K562 (cell line): ENCODE measurements around the gene STK11. TPM values are rescaled to one million over a fixed set of nuclear protein-coding genes. Genes with fewer than 3 reads are reported as not detected.

ENCODE experiments used
- CBX5 ChIP-seq: IDR thresholded peaks from 2 replicates; pipeline ENCODE4 v1.6.1; 2014; ENCODE audit warnings: low read depth, borderline replicate concordance
- GABPB1 ChIP-seq: sonication (generic); formaldehyde crosslinking; IDR thresholded peaks from 2 replicates; pipeline ENCODE4 v1.8.0; 2022; ENCODE audit warnings: mild to moderate bottlenecking, missing genetic modification reagents
- KLF13 ChIP-seq: fragments of 450-650 bp; IDR thresholded peaks from 2 replicates; pipeline ENCODE4 v1.6.1; 2016; ENCODE audit warnings: missing genetic modification characterization, low read depth, mild to moderate bottlenecking, missing compliant biosample characterization, moderate library complexity, borderline replicate concordance
- NCOA6 ChIP-seq: fragments of 450-650 bp; IDR thresholded peaks from 2 replicates; pipeline ENCODE4 v1.6.1; 2017; ENCODE audit warnings: mild to moderate bottlenecking
- RBM39 ChIP-seq: fragments of 200-400 bp; formaldehyde crosslinking; optimal IDR thresholded peaks from 2 replicates; pipeline ENCODE3; 2018; ENCODE audit warnings: low read depth, low read length
- SRSF3 ChIP-seq: fragments of 200-400 bp; formaldehyde crosslinking; IDR thresholded peaks from 2 replicates; pipeline ENCODE4 v1.6.1; 2016; ENCODE audit warnings: mild to moderate bottlenecking, low read length, moderate library complexity; ENCODE audit not compliant: insufficient read depth
- TBL1XR1 ChIP-seq, 2 experiments: IDR thresholded peaks; 2 replicates each; pipeline ENCODE4 v1.6.1; 2012; ENCODE audit warnings: improper control_type of control experiment in 2 of 2, low read length in 2 of 2, mild to moderate bottlenecking in 1 of 2
- TSC22D4 ChIP-seq: fragments of 450-650 bp; IDR thresholded peaks from 2 replicates; pipeline ENCODE4 v1.6.1; 2016; ENCODE audit warnings: missing genetic modification characterization, missing biosample characterization, control low read depth
- ZBTB1 ChIP-seq: sonication (generic); formaldehyde crosslinking; IDR thresholded peaks from 2 replicates; pipeline ENCODE4 v1.8.1; 2023; ENCODE audit warnings: missing genetic modification reagents, low read depth, mild to moderate bottlenecking, borderline replicate concordance
- ZNF282 ChIP-seq: sonication (generic); formaldehyde crosslinking; IDR thresholded peaks from 2 replicates; pipeline ENCODE4 v1.8.1; 2023; ENCODE audit warnings: missing genetic modification reagents
- ZNF354B ChIP-seq: fragments of 250-450 bp; sonication (Bioruptor Pico); IDR thresholded peaks from 2 replicates; pipeline ENCODE4 v1.4.0; 2020
- ZNF766 ChIP-seq: fragments of 200-800 bp; sonication (Bioruptor generic); conservative IDR thresholded peaks from 2 replicates; pipeline ENCODE4 v1.6.1; 2016; ENCODE audit warnings: missing genetic modification characterization, missing compliant biosample characterization
- polyA plus RNA-seq, 8 experiments: library from polyadenylated mRNA; depleted of rRNA in 4 of 8; stranded (reverse) in 5 of 8; unstranded in 3 of 8; fragments of >200 nt; fragmentation: Nextera tagmentation in 2 of 8; fragmentation: Illumina TruSeq in 1 of 8; extraction: Ambion mirVana in 2 of 8; extraction: Trizol in 1 of 8; gene quantifications; 2 replicates each; pipeline versions ENCODE4 v1.2.1 to v1.2.3, GENCODE V29; 2011 to 2014; ENCODE audit warnings: inconsistent platforms in 1 of 8, missing spikeins in 1 of 8
- total RNA-seq, 7 experiments: library from RNA; depleted of rRNA in 6 of 7; stranded (reverse); fragments of >200 nt in 6 of 7; fragmentation: Illumina TruSeq in 2 of 7; extraction: Trizol in 2 of 7; gene quantifications; 2 replicates each; pipeline versions ENCODE4 v1.2.1 to v1.2.3, GENCODE V29; 2011 to 2021; ENCODE audit warnings: low replicate concordance in 1 of 7
- TF ChIP-seq, protein P1 (sequence below): sonication (generic); formaldehyde crosslinking; IDR thresholded peaks from 2 replicates; pipeline ENCODE4 v1.8.0; 2023; ENCODE audit warnings: mild to moderate bottlenecking, missing genetic modification reagents
- TF ChIP-seq, protein P2 (sequence below): fragments of 250-450 bp; sonication (Bioruptor Pico); IDR thresholded peaks from 2 replicates; pipeline ENCODE4 v1.6.1; 2021; ENCODE audit warnings: mild to moderate bottlenecking
- TF ChIP-seq, protein P3 (sequence below): fragments of 250-450 bp; sonication (Bioruptor Pico); IDR thresholded peaks from 2 replicates; pipeline ENCODE4 v1.8.0; 2022; ENCODE audit warnings: inconsistent platforms, mild to moderate bottlenecking, moderate library complexity, borderline replicate concordance
- TF ChIP-seq, protein P4 (sequence below): fragments of 250-450 bp; sonication (Bioruptor Pico); IDR thresholded peaks from 2 replicates; pipeline ENCODE4 v1.9.0; 2021; ENCODE audit warnings: mild to moderate bottlenecking
- TF ChIP-seq, protein P5 (sequence below): fragments of 150-350 bp; IDR thresholded peaks from 2 replicates; pipeline ENCODE4 v1.6.1; 2014; ENCODE audit warnings: low read depth, mild to moderate bottlenecking, low read length, borderline replicate concordance

Gene STK11
- total and polyA plus RNA-seq, 9 of the 15 experiments (the other 6 are each of a cell fraction or from before 2014, with no cell fraction given) = 0.15 to 96.5 (median 31.7) TPM

DNA sequence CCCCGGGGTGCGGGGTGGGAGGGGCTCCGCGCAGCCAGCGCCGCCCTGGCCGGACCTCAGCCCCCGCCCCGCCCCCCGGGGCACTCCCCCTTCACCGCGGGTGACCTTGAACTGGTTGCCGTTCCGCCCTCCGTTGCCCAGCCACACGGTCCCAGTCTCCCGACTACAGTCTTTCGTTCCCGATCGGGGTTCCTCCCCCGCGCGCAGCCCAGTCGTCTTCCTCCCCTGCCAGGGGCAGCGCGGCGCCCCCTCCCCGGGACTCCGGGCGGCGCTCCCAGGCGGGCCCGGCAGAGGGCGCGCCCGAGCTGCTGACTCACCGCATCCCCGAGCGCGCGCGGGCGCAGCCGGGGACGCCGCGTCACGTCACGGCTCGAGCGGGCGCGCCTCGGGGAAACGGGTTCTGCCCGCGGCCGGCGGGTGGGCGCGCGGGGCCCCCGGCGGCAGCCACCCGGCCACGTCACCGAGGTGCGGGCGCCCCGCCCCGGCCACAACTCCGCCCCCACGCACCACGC lies 43.3 kb downstream of the STK11 start (continued):
- TF ChIP-seq, protein P1, sequence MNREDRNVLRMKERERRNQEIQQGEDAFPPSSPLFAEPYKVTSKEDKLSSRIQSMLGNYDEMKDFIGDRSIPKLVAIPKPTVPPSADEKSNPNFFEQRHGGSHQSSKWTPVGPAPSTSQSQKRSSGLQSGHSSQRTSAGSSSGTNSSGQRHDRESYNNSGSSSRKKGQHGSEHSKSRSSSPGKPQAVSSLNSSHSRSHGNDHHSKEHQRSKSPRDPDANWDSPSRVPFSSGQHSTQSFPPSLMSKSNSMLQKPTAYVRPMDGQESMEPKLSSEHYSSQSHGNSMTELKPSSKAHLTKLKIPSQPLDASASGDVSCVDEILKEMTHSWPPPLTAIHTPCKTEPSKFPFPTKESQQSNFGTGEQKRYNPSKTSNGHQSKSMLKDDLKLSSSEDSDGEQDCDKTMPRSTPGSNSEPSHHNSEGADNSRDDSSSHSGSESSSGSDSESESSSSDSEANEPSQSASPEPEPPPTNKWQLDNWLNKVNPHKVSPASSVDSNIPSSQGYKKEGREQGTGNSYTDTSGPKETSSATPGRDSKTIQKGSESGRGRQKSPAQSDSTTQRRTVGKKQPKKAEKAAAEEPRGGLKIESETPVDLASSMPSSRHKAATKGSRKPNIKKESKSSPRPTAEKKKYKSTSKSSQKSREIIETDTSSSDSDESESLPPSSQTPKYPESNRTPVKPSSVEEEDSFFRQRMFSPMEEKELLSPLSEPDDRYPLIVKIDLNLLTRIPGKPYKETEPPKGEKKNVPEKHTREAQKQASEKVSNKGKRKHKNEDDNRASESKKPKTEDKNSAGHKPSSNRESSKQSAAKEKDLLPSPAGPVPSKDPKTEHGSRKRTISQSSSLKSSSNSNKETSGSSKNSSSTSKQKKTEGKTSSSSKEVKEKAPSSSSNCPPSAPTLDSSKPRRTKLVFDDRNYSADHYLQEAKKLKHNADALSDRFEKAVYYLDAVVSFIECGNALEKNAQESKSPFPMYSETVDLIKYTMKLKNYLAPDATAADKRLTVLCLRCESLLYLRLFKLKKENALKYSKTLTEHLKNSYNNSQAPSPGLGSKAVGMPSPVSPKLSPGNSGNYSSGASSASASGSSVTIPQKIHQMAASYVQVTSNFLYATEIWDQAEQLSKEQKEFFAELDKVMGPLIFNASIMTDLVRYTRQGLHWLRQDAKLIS (CRISPR knock-in tag) = peak; percentile 66; the same call in 1 of the 2 replicates
- TF ChIP-seq KLF13 (tag) (peak; percentile 80), SRSF3 (no peak), NCOA6 (no peak), GABPB1 (CRISPR knock-in tag) (peak; percentile 3; the same call in 1 of the 2 replicates), CBX5 (no peak), ZNF766 (CRISPR knock-in tag) (peak; percentile 13; the same call in 1 of the 2 replicates), ZNF354B (CRISPR knock-in tag) (no peak), TSC22D4 (tag) (no peak), ZBTB1 (CRISPR knock-in tag) (no peak), TBL1XR1 (IDR thresholded peaks at IDR 0.05; ENCODE audit: low read length in 2 of 2) (0 out of 4 replicates have a peak, but pooled peaks of 1 of the 2 experiments have one; percentile 13), ZNF282 (no peak), RBM39 (no peak)
- TF ChIP-seq, protein P2, sequence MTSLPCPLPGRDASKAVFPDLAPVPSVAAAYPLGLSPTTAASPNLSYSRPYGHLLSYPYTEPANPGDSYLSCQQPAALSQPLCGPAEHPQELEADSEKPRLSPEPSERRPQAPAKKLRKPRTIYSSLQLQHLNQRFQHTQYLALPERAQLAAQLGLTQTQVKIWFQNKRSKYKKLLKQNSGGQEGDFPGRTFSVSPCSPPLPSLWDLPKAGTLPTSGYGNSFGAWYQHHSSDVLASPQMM (CRISPR knock-in tag) = no peak
- TF ChIP-seq, protein P3, sequence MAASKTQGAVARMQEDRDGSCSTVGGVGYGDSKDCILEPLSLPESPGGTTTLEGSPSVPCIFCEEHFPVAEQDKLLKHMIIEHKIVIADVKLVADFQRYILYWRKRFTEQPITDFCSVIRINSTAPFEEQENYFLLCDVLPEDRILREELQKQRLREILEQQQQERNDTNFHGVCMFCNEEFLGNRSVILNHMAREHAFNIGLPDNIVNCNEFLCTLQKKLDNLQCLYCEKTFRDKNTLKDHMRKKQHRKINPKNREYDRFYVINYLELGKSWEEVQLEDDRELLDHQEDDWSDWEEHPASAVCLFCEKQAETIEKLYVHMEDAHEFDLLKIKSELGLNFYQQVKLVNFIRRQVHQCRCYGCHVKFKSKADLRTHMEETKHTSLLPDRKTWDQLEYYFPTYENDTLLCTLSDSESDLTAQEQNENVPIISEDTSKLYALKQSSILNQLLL (CRISPR knock-in tag) = no peak
- TF ChIP-seq, protein P4, sequence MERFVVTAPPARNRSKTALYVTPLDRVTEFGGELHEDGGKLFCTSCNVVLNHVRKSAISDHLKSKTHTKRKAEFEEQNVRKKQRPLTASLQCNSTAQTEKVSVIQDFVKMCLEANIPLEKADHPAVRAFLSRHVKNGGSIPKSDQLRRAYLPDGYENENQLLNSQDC = no peak
- TF ChIP-seq, protein P5, sequence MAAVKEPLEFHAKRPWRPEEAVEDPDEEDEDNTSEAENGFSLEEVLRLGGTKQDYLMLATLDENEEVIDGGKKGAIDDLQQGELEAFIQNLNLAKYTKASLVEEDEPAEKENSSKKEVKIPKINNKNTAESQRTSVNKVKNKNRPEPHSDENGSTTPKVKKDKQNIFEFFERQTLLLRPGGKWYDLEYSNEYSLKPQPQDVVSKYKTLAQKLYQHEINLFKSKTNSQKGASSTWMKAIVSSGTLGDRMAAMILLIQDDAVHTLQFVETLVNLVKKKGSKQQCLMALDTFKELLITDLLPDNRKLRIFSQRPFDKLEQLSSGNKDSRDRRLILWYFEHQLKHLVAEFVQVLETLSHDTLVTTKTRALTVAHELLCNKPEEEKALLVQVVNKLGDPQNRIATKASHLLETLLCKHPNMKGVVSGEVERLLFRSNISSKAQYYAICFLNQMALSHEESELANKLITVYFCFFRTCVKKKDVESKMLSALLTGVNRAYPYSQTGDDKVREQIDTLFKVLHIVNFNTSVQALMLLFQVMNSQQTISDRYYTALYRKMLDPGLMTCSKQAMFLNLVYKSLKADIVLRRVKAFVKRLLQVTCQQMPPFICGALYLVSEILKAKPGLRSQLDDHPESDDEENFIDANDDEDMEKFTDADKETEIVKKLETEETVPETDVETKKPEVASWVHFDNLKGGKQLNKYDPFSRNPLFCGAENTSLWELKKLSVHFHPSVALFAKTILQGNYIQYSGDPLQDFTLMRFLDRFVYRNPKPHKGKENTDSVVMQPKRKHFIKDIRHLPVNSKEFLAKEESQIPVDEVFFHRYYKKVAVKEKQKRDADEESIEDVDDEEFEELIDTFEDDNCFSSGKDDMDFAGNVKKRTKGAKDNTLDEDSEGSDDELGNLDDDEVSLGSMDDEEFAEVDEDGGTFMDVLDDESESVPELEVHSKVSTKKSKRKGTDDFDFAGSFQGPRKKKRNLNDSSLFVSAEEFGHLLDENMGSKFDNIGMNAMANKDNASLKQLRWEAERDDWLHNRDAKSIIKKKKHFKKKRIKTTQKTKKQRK = no peak
- TF ChIP-seq, all 486 proteins: peak for 83
